DND-41 (cell line): Measurements from ENCODE around the gene PGM2L1.

Experiments used
- ATAC-seq: fragments of 200-7000 bp; cut with Tn5 transposase; 3 replicates; pipeline ENCODE4 v1.9.1; 2021; ENCODE audit warnings: low read depth; ENCODE audit not compliant: insufficient read depth
- DNase-seq: peaks from one replicate; pipeline ENCODE4 v3.0.0-alpha.2; 2020
- H2AFZ ChIP-seq: 2 replicates; pipeline ENCODE4 v1.6.0; 2012; ENCODE audit warnings: low read depth, low read length
- H3K27ac ChIP-seq: 2 replicates; pipeline ENCODE4 v1.5.1; 2012; ENCODE audit warnings: low read length, inconsistent platforms
- H3K27me3 ChIP-seq: fragments of 200-600 bp; sonication (generic); 2 replicates; pipeline ENCODE4 v1.6.0; 2012; ENCODE audit warnings: low read length, mild to moderate bottlenecking, inconsistent platforms; ENCODE audit not compliant: insufficient read depth, poor library complexity
- H3K36me3 ChIP-seq: 2 replicates; pipeline ENCODE4 v1.5.1; 2012; ENCODE audit warnings: low read length, inconsistent platforms; ENCODE audit not compliant: insufficient read depth
- H3K4me1 ChIP-seq: 2 replicates; pipeline ENCODE4 v1.5.1; 2012; ENCODE audit warnings: mild to moderate bottlenecking, low read length; ENCODE audit not compliant: insufficient read depth
- H3K4me2 ChIP-seq: 2 replicates; pipeline ENCODE4 v1.6.0; 2012; ENCODE audit warnings: mild to moderate bottlenecking, moderate library complexity, low read length, inconsistent platforms; ENCODE audit not compliant: insufficient read depth
- H3K4me3 ChIP-seq, 2 experiments: fragments of 200-600 bp in 1 of 2; shearing (Covaris generic) in 1 of 2; 2 replicates each; pipeline ENCODE4 v1.5.1; 2012 to 2016; ENCODE audit warnings: inconsistent platforms in 2 of 2, low read length in 2 of 2, mild to moderate bottlenecking in 2 of 2, low read depth in 1 of 2, moderate library complexity in 1 of 2
- H3K79me2 ChIP-seq: 2 replicates; pipeline ENCODE4 v1.6.0; 2012; ENCODE audit warnings: low read length, inconsistent platforms; ENCODE audit not compliant: insufficient read depth
- H3K9ac ChIP-seq: 2 replicates; pipeline ENCODE4 v1.6.0; 2012; ENCODE audit warnings: low read depth, mild to moderate bottlenecking, inconsistent platforms, low read length, moderate library complexity
- H3K9me3 ChIP-seq: 2 replicates; pipeline ENCODE4 v1.5.1; 2012; ENCODE audit warnings: low read length, moderate library complexity, mild to moderate bottlenecking, inconsistent platforms; ENCODE audit not compliant: insufficient read depth, severe bottlenecking
- H4K20me1 ChIP-seq: 2 replicates; pipeline ENCODE4 v1.6.0; 2012; ENCODE audit warnings: low read length; ENCODE audit not compliant: insufficient read depth
- EZH2 ChIP-seq: IDR thresholded peaks from 3 replicates; pipeline ENCODE4 v1.6.1; 2012; ENCODE audit warnings: borderline replicate concordance, low read depth, mild to moderate bottlenecking, moderate library complexity, low read length, inconsistent platforms; ENCODE audit not compliant: severe bottlenecking
- TF ChIP-seq, protein P1 (sequence below): IDR thresholded peaks from 2 replicates; pipeline ENCODE4 v1.5.1; 2012; ENCODE audit warnings: borderline replicate concordance, low read length, moderate library complexity, mild to moderate bottlenecking; ENCODE audit not compliant: poor library complexity, severe bottlenecking; ENCODE audit errors: extremely low read depth

PGM2L1 gene

DNA sequence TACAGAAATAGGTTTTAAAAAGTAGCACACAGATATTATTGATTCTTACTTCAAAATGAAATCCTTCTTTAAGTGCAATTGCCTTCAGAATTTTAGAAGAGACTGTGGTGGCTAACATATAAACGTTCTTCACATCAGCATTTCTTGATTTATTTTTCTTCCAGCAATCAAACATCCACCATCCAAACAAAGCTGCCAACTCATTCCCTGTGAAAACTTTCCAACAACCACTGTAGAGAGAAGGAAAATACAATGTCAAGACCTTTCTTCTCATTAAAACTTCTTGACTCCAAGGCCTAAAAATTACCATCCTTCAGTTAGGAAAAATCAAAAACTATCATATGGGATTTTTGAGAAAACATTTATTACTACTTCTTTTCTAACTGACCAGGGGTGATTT, 52.8 kb downstream of the PGM2L1 start:
- Histone ChIP-seq H3K36me3 (0 out of 2 replicates have a peak, but pooled peaks cover 2% of the 10 kb centered on the region), H3K4me1 (no peaks in the 10 kb centered on the region), H3K27me3 (no peaks in the 10 kb centered on the region), H3K4me3 (no peak overlapping the region), H2AFZ (no peak overlapping the region), H3K27ac (no peak overlapping the region), H3K79me2 (no peaks in the 10 kb centered on the region), H4K20me1 (no peaks in the 10 kb centered on the region), H3K9ac (no peak overlapping the region), H3K9me3 (no peaks in the 10 kb centered on the region), H3K4me2 (no peak overlapping the region)
- no peak for DNase-seq
- ATAC-seq, result no peak
- TF ChIP-seq EZH2, result no peak
- TF ChIP-seq, protein P1, sequence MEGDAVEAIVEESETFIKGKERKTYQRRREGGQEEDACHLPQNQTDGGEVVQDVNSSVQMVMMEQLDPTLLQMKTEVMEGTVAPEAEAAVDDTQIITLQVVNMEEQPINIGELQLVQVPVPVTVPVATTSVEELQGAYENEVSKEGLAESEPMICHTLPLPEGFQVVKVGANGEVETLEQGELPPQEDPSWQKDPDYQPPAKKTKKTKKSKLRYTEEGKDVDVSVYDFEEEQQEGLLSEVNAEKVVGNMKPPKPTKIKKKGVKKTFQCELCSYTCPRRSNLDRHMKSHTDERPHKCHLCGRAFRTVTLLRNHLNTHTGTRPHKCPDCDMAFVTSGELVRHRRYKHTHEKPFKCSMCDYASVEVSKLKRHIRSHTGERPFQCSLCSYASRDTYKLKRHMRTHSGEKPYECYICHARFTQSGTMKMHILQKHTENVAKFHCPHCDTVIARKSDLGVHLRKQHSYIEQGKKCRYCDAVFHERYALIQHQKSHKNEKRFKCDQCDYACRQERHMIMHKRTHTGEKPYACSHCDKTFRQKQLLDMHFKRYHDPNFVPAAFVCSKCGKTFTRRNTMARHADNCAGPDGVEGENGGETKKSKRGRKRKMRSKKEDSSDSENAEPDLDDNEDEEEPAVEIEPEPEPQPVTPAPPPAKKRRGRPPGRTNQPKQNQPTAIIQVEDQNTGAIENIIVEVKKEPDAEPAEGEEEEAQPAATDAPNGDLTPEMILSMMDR, result no peak

DNA sequence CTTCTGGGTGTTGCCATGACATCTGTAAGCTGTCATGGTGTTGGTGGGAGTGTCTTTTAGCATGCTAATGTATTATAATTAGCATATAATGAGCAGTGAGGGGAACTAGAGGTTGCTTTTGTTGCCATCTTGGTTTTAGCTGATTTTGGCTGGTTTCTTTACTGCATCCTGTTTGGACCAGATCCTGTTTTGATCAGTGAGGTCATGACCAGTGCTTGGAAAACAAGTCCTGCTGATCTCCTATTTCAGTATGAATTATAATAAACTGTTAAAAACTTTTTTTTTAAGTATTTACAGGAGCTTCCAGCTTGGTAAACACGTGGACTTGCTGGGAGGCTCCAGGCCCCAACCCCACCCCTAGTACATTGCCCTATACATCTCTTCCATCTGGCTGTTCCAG, 56.3 kb downstream of the PGM2L1 start:
- H3K4me2 ChIP-seq, result no peak overlapping the region
- no peaks in the 10 kb centered on the region for H4K20me1 ChIP-seq
- 0 out of 2 replicates have a peak, but pooled peaks cover 9% of the 10 kb centered on the region for H3K36me3 ChIP-seq
- no peaks in the 10 kb centered on the region for H3K27me3 ChIP-seq
- H3K9me3 ChIP-seq, result no peaks in the 10 kb centered on the region
- no peak overlapping the region for H3K27ac ChIP-seq
- H3K79me2 ChIP-seq, result no peaks in the 10 kb centered on the region
- no peak overlapping the region for H3K9ac ChIP-seq
- no peak for ATAC-seq
- H3K4me1 ChIP-seq, result no peaks in the 10 kb centered on the region
- H3K4me3 ChIP-seq, result no peak overlapping the region
- no peak for DNase-seq
- TF ChIP-seq EZH2, result no peak
- TF ChIP-seq, protein P1, result no peak
- no peak overlapping the region for H2AFZ ChIP-seq

DNA sequence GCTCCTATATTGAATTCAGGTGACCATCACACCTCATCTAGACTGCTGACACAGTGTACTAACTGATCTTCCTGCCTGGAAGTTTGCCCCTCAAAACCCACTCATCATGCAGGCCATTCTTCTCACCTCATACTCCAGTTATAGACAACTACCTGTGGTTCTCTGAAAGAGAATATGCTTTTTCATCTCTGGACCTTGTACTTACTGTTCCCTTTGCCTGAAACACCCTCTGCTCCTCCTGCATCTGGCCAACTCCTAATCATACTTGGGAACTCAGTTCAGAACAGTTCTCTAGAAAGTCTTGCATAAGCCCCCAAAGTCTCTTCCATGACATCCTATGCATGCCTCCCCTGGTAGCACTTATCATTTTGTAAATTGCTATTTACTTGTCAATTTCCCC, 58.6 kb downstream of the PGM2L1 start:
- H3K4me3 ChIP-seq, result no peak overlapping the region
- TF ChIP-seq, protein P1, result no peak
- no peak for TF ChIP-seq EZH2
- H3K79me2 ChIP-seq, result no peaks in the 10 kb centered on the region
- H3K27ac ChIP-seq, result no peak overlapping the region
- 0 out of 2 replicates have a peak, but pooled peaks cover 9% of the 10 kb centered on the region for H3K36me3 ChIP-seq
- H3K27me3 ChIP-seq, result no peaks in the 10 kb centered on the region
- H3K9ac ChIP-seq, result no peak overlapping the region
- H2AFZ ChIP-seq, result no peak overlapping the region
- ATAC-seq (no peak), DNase-seq (no peak)
- H3K9me3 ChIP-seq, result no peaks in the 10 kb centered on the region
- no peaks in the 10 kb centered on the region for H3K4me1 ChIP-seq
- H4K20me1 ChIP-seq, result no peaks in the 10 kb centered on the region
- H3K4me2 ChIP-seq, result no peak overlapping the region

DNA sequence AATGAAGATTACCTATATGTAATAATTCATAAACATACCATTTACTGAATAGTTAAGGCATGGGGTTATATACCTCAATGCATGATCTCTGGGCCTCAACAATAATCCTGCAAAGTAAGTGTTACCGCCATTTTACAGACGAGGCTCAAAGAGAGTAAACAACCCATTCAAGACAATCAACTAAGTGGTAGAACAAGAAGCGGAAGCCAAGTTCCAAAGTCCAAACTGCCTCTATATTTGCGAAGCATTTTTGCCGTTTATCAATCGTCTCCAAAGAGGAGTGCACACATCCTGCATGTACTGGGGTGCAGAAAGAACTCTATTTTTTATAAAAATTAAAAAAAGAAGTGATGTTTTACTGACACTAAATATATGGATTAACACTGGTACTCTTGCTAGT, 59.3 kb downstream of the PGM2L1 start:
- Histone ChIP-seq H3K4me2 (no peak overlapping the region), H3K27me3 (no peaks in the 10 kb centered on the region), H3K4me3 (no peak overlapping the region), H3K9me3 (no peaks in the 10 kb centered on the region), H3K4me1 (no peaks in the 10 kb centered on the region), H4K20me1 (no peaks in the 10 kb centered on the region), H3K27ac (no peak overlapping the region), H3K79me2 (no peaks in the 10 kb centered on the region), H3K36me3 (0 out of 2 replicates have a peak, but pooled peaks cover 9% of the 10 kb centered on the region), H2AFZ (no peak overlapping the region), H3K9ac (no peak overlapping the region)
- no peak for TF ChIP-seq EZH2
- TF ChIP-seq, protein P1, result no peak
- ATAC-seq (no peak), DNase-seq (no peak)
